ENCODE measurements around the gene ANKS1B. TPM values are rescaled to one million over a fixed set of nuclear protein-coding genes. Genes with fewer than 3 reads are reported as not detected.
"Not testable (repeated sequence)": the region's sequence is repeated elsewhere in the genome, so short reads cannot be mapped to it uniquely, and the experiment has no call there.

ANKS1B gene
- 1 to 10 TPM in 1 of 2 experiments, under 1 TPM in 1; 0.30 to 1.3 TPM for total RNA-seq

DNA sequence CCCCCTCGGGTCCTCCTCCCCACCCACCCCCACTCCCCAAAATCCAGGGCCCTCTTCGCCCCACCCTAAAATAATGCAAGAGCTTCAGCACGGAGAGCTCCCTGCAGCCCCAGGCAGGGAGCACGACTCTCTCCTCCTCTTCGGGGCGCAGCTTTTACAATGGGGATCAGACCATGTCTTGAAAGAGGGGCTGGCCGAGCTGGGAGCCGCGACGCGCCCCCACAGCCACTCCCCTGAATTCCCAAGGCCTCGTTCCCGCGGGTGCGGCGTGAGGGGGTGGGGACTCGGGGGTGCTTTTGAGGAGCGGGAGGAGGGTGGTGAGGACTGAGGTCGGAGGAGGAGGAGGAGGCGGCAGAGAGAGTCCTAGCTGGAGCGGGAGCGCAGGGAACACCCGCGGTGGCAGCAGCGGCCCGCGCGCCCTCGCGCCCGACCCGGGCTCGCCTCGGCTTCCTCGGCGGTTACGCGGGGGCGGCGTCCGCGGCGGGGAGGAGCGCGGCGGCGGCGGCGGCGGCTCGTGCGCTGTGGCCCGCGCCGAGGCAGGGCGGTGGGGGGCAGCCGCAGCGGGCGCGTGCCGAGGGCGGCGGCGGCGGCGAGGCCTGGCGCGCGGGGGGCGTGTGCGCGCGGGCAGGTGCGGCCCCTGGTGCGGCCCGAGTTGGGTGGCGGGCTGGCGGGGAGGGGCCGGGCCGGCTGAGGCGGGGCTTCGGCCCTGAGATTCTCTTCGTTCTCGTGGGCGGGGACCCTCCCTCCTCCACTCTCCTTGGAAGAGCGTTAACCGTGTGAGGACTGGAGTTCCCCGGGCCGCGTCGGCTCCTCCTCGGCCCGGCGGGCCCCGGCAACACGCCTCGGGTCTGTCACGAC, at the start of gene ANKS1B:
TSS of gene ANKS1B (minus strand) at position 666 of the 858 bp plus-strand sequence. CDS start 699 bp downstream, outside the sequence.
- H3K27ac Mint-ChIP-seq: no peak within 1 kb of the TSS
- H3K27me3 Mint-ChIP-seq: peaks cover 50% of the 10 kb centered on the region
- H3K4me1 Mint-ChIP-seq: peaks cover 13% of the 10 kb centered on the region
- POLR2A ChIA-PET: no interaction called here
- H3K9me3 Mint-ChIP-seq: no peaks in the 10 kb centered on the region
- CTCF ChIA-PET: no interaction called here
- peak within 1 kb of the TSS; percentile 62 for H3K4me3 Mint-ChIP-seq
- H3K36me3 Mint-ChIP-seq (ENCODE audit: low read depth): no peaks in the 10 kb centered on the region
- DNase-seq: no peak

DNA sequence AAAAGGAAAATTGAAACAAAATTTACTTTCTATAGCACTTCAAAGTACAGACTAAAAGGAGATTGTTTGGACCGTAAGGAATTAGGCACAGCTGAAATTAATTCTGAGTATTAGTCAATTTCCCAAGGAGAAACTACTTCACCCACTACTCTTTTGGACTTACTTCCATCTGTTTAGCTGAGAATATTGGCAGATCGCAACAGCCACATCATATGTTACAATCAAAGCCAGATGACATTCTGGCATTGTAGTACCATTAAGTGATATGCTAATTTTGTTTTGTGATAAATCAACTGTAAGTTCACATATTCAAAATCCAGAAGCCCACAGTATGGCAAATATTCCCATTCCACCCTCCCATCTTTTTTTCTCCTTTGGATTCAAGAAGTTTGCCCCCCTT, 47.1 kb upstream of the ANKS1B start:
- Mint-ChIP-seq H3K27me3 (no peaks in the 10 kb centered on the region), H3K4me3 (no peak overlapping the region), H3K36me3 (ENCODE audit: low read depth) (peaks cover 25% of the 10 kb centered on the region), H3K9me3 (no peaks in the 10 kb centered on the region), H3K4me1 (peaks cover 3% of the 10 kb centered on the region), H3K27ac (no peak overlapping the region)
- CTCF ChIA-PET: no interaction called here
- POLR2A ChIA-PET: no interaction called here
- no peak for DNase-seq

DNA sequence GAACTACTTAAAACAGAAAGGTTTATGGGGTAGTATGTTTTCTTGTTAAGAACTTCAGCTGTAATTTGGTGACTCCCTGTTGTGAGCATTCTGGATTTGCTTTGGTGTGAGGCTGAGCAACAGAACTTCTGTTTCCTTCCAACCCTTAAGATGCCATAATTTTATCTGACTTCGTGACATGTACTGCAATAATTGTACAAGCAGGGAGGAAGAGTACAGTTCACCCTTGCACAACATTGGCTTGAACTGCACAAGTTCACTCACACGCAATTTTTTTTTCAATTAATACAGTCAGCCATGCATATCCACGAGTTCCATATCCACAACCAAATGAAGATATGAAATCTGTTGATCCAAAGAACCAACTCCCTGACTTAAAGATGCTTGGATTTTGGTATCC, 42.9 kb upstream of the ANKS1B start:
- Mint-ChIP-seq H3K36me3 (ENCODE audit: low read depth) (peaks cover 10% of the 10 kb centered on the region), H3K27me3 (no peaks in the 10 kb centered on the region), H3K4me3 (no peak overlapping the region), H3K4me1 (no peaks in the 10 kb centered on the region), H3K9me3 (no peaks in the 10 kb centered on the region), H3K27ac (no peak overlapping the region)
- no peak for DNase-seq
- ChIA-PET POLR2A (no interaction called here), CTCF (no interaction called here)

DNA sequence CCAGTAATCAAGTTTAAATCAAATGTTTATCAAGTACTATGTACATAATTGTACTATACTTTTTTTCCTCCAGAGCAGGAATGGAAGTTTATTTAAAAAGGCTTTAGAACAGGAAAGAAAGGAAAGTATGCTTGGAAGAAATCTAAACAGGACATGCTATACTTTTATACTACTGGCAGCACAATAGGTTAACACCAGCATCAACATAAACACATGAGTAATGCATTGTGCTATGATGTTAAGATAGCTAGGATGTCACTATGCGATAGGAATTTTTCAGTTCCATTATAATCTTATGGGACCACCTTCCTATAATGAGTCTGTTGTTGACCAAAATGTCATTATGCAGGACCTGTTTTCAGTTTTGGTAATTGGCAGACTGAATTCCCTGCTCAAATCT, 41.5 kb upstream of the ANKS1B start:
- H3K27me3 Mint-ChIP-seq: no peaks in the 10 kb centered on the region
- ChIA-PET CTCF (no interaction called here), POLR2A (no interaction called here)
- H3K4me3 Mint-ChIP-seq: no peak overlapping the region
- H3K4me1 Mint-ChIP-seq: no peaks in the 10 kb centered on the region
- H3K9me3 Mint-ChIP-seq: peaks cover 4% of the 10 kb centered on the region
- no peak for DNase-seq
- H3K36me3 Mint-ChIP-seq (ENCODE audit: low read depth): peaks cover 5% of the 10 kb centered on the region
- no peak overlapping the region for H3K27ac Mint-ChIP-seq

DNA sequence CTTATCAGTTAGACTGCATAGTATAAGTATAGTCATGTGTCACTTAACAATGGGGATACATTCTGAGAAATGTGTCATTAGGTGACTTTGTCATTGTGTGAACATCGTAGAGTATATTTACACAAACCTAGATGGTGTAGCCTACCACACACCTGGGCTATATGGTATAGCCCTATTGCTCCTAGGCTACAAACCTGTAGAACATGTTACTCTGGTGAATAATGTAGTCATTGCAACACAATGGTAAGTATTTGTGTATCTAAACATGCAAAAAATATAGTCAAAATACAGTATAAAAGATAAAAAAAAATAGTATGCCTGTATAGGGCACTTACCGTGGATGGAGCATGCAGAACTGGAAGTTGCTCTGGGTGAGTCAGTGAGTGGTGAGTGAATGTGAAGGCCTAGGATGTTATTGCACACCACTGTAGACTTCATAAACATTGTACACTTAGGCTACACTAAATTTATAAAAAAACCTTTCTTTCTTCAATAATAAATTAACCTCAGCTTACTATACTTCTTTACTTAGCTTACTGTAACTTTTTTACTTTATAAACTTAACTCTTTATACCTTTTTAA, 40.3 kb upstream of the ANKS1B start:
- no peak for DNase-seq
- Mint-ChIP-seq H3K27me3 (no peaks in the 10 kb centered on the region), H3K9me3 (peaks cover 4% of the 10 kb centered on the region), H3K4me3 (no peak overlapping the region), H3K36me3 (ENCODE audit: low read depth) (peaks cover 5% of the 10 kb centered on the region), H3K27ac (no peak overlapping the region), H3K4me1 (no peaks in the 10 kb centered on the region)
- POLR2A ChIA-PET: no interaction called here
- CTCF ChIA-PET: no interaction called here

DNA sequence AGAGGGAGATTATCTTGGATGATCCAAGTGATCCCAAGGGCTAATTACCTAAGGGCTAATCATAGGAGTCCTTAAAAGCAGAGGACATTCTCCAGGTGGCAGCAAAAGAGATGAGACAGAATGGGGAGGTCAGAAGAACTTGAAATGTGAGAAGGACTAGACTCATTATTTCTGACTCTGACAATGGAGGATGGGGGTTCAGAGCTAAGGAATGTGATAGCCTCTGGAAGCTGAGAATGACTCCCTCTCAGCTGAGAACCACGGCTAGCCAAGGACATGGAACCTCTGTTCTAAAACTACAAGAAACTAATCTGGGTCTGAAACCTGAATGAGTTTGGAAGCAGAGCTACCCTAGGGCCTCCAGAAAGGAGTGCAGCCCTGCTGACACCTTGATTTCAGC, 35.6 kb upstream of the ANKS1B start:
- ChIA-PET CTCF (no interaction called here), POLR2A (no interaction called here)
- Mint-ChIP-seq H3K4me1 (no peaks in the 10 kb centered on the region), H3K4me3 (no peak overlapping the region), H3K9me3 (peaks cover 7% of the 10 kb centered on the region), H3K27ac (no peak overlapping the region), H3K27me3 (no peaks in the 10 kb centered on the region), H3K36me3 (ENCODE audit: low read depth) (peaks cover 9% of the 10 kb centered on the region)
- DNase-seq: no peak

DNA sequence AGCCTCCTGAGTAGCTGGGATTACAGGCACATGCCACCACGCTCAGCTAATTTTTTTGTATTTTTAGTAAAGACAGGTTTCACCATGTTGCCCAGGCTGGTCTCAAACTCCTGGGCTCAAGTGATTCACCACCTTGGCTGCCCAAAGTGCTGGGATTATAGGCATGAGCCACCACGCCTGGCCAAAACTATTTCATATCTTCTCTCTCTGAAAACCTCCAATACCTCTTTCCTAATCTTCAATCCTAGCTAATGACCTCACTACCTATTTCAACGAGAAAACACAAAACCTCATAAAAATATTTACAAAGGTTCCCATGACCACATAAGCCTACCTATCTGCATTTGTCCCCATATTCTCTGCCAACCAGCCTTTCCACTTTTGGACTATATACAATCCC, 32.3 kb upstream of the ANKS1B start:
- no peak for DNase-seq
- POLR2A ChIA-PET: no interaction called here
- no peak overlapping the region for H3K27ac Mint-ChIP-seq
- H3K9me3 Mint-ChIP-seq: peaks cover 6% of the 10 kb centered on the region
- peaks cover 7% of the 10 kb centered on the region for H3K36me3 Mint-ChIP-seq (ENCODE audit: low read depth)
- H3K4me3 Mint-ChIP-seq: no peak overlapping the region
- H3K27me3 Mint-ChIP-seq: no peaks in the 10 kb centered on the region
- CTCF ChIA-PET: no interaction called here
- H3K4me1 Mint-ChIP-seq: no peaks in the 10 kb centered on the region

DNA sequence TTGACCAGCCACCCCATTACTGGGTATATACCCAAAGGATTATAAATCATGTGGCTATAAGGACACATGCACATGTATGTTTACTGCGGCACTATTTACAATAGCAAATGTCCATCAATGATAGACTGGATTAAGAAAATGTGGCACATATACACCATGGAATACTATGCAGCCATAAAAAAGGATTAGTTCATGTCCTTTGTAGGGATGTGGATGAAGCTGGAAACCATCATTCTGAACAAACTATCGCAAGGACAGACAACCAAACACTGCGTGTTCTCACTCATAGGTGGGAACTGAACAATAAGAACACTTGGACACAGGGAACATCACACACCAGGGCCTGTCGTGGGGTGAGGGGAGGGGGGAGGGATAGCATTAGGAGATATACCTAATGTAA, 31.6 kb upstream of the ANKS1B start:
- H3K27ac Mint-ChIP-seq; POLR2A ChIA-PET; H3K36me3 Mint-ChIP-seq (ENCODE audit: low read depth); H3K27me3 Mint-ChIP-seq; DNase-seq; H3K4me1 Mint-ChIP-seq; H3K9me3 Mint-ChIP-seq; CTCF ChIA-PET; H3K4me3 Mint-ChIP-seq: not testable (repeated sequence)

DNA sequence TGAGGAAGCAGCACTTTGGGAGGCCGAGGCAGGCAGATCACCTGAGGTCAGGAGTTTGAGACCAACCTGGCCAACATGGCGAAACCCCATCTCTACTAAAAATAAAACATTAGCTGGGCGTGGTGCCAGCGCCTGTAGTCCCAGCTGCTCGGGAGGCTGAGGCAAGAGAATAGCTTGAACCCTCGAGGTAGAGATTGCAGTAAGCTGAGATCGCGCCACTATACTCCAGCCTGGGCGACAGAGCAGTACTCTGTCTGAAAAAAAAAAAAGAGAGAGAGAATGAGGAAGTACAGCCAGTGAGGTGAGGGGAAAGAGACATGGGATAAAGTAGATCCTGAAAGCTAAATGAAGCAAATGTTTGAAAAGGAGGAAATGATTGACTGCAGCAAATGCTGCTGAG, 21.1 kb upstream of the ANKS1B start:
- H3K36me3 Mint-ChIP-seq (ENCODE audit: low read depth); POLR2A ChIA-PET; H3K27ac Mint-ChIP-seq; H3K27me3 Mint-ChIP-seq; CTCF ChIA-PET; H3K4me1 Mint-ChIP-seq; H3K9me3 Mint-ChIP-seq; DNase-seq; H3K4me3 Mint-ChIP-seq: not testable (repeated sequence)

DNA sequence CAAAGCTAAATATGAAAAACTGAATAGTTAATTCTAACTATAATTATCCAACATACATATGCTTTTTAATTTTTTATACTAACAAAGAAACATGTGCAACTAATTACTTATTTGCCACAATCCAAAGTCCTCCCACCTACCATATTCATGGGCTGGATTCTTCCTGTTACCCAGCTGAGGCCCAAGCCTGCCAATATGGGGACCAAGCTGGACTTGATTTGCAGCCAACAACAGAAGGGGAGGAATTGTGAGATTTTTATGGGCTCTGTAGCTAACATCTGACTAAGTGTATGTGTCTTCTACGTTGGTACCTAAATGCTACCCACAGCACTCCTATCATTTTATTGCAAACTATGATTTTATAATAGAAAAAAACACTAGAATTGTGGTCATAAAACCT, 13.1 kb upstream of the ANKS1B start:
- Mint-ChIP-seq H3K27ac (no peak overlapping the region), H3K36me3 (ENCODE audit: low read depth) (no peaks in the 10 kb centered on the region), H3K4me3 (no peak overlapping the region)

DNA sequence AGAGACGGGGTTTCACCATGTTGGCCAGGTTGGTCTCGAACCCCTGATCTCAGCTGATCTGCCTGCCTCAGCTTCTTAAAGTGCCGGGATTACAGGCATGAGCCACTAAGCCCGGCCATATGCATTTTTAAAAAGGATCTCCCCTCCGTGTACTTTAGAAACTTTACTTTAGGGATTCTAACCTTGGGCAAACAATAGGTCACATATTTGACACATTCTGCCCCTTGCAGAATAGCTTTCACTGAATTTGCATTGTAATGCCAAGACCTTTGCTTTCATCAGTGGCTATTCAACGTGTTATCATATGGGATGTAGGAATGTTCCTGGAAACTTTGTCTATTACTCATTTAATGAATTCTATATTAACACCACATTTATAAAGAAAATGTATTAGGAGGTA, 11.4 kb upstream of the ANKS1B start:
- H3K4me1 Mint-ChIP-seq: no peaks in the 10 kb centered on the region
- no peak for DNase-seq
- peaks cover 9% of the 10 kb centered on the region for H3K9me3 Mint-ChIP-seq
- peaks cover 3% of the 10 kb centered on the region for H3K27me3 Mint-ChIP-seq
- H3K27ac Mint-ChIP-seq: no peak overlapping the region
- no peaks in the 10 kb centered on the region for H3K36me3 Mint-ChIP-seq (ENCODE audit: low read depth)
- no peak overlapping the region for H3K4me3 Mint-ChIP-seq
- CTCF ChIA-PET: no interaction called here
- POLR2A ChIA-PET: interaction anchor here (1.2 kb wide), 1 partner anchor 12 kb away, joined by 4 read pairs; no protein-coding TSS in a partner anchor

More for the DNA sequence above, 13.1 kb upstream of the ANKS1B start:
- Mint-ChIP-seq H3K27me3 (peaks cover under 1% of the 10 kb centered on the region), H3K9me3 (peaks cover 9% of the 10 kb centered on the region), H3K4me1 (no peaks in the 10 kb centered on the region)
- CTCF ChIA-PET: no interaction called here
- POLR2A ChIA-PET: no interaction called here
- DNase-seq: no peak

DNA sequence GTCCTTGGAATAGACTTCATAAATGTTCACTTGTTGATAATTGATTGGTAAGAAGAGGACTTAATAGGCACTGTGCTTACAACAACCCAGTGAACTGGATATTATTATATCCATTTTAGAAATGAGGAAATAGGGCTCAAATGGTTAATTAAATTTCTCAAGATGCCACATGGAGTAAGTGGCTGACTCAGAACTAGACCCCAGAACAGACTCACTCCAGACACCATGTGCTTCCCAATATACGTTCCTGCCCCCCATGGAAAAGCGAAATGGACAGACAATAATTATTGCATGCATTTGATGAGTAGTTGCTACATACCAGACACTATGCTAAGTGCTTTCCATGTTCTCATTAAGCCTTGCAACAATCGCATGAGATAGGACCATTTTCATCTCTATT, 895 bp upstream of the ANKS1B start:
- H3K27ac Mint-ChIP-seq: no peak overlapping the region
- no peak for DNase-seq
- H3K27me3 Mint-ChIP-seq: peaks cover 43% of the 10 kb centered on the region
- no peaks in the 10 kb centered on the region for H3K9me3 Mint-ChIP-seq
- ChIA-PET CTCF (no interaction called here), POLR2A (no interaction called here)
- H3K4me1 Mint-ChIP-seq: peaks cover 13% of the 10 kb centered on the region
- H3K4me3 Mint-ChIP-seq: peak overlapping the region; percentile 62
- H3K36me3 Mint-ChIP-seq (ENCODE audit: low read depth): no peaks in the 10 kb centered on the region

DNA sequence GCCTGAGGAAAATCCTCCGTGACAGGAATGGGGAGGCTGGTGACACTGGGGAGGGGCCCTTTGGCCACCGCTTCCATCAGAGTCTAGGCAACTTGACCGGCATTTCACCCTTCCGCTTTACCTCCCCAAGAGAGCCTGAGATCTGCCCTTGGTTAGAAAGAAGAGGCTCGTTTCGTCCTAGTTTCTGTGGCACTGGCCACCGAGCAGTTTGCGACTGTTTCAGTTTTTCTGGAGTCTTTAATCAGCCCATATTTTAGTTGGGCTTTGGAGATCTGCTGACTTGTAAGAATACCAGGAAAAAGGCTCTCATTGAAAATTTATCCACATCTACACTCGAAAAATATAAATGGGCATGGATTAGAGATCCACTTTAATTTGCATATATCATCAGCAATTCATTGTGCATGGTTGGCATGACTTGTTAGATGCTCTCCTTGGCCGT, 414 bp upstream of the ANKS1B start:
- H3K4me1 Mint-ChIP-seq: peaks cover 13% of the 10 kb centered on the region
- H3K27ac Mint-ChIP-seq: no peak overlapping the region
- H3K27me3 Mint-ChIP-seq: peaks cover 47% of the 10 kb centered on the region
- H3K4me3 Mint-ChIP-seq: peak overlapping the region; percentile 62
- no peaks in the 10 kb centered on the region for H3K9me3 Mint-ChIP-seq
- ChIA-PET POLR2A (no interaction called here), CTCF (no interaction called here)
- no peaks in the 10 kb centered on the region for H3K36me3 Mint-ChIP-seq (ENCODE audit: low read depth)
- DNase-seq: no peak

All from activated CD4-positive, alpha-beta memory T cell treated with anti-CD3 and anti-CD28 coated beads, Interleukin-2, amount 10 ng/mL, durations not matched to agents 7 days and 5 days (primary cell).